ENCODE data around the gene RASL12.

- TF ChIP-seq POLR2A (IDR thresholded peaks at IDR 0.05) (no peak), POLR2AphosphoS5 (IDR thresholded peaks at IDR 0.05) (no peak)
Observed at GRCh38 chr15:65021488-65021887, 46.3 kb downstream of the RASL12 start.
